Limb (tissue), 2 donors: ENCODE measurements around the gene C1RL.
A peak's percentile ranks its signal among the peaks of the same experiment; 100 is the strongest.
"Not testable (repeated sequence)": the region's sequence is repeated elsewhere in the genome, so short reads cannot be mapped to it uniquely, and the experiment has no call there.

Source experiments
- DNase-seq, 2 donors: peaks; one replicate each; pipeline ENCODE4 v3.0.0-alpha.2; 2016; ENCODE audit errors: extremely low spot score in 2 of 2

C1RL gene

DNA sequence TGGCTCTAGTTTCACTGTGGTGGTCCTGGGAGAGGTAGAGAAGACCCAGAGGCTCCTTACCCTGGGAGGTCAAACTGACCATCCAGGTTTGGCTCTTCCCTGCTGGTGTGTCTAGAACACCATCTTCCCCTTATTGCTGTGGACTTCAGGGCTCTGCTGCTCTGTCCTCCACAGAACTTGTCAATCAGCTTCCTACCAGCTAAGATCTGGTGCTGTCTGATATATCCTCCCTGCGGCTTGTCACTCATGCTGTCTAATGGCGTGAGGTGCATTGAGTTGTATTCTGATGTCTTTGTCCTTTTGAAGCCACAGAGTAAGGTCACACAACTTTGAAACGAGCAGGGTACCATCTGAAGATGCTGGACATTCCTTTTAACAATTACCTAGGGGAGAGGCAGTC, 7.2 kb upstream of the C1RL start:
- DNase-seq = no peak

DNA sequence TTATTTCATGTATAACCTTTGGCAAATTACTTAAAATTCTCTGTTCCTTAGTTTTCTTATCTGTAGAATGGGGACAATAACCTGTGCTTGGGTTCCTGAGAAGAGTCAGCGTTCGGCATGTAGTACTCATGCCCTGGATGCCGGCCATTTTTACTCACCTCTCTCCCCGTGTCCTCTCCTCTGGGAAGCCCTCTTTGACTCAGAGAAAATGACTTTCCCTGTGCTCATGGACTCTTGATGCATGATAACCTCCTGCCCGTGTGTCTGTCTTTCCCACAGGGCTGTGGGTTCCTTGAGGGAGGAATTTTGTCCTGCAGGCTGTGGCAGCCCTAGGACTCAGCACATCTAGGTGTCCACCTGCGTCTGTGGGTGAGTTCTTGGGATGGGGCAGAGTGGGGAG, 5.8 kb upstream of the C1RL start:
- no peak for DNase-seq

DNA sequence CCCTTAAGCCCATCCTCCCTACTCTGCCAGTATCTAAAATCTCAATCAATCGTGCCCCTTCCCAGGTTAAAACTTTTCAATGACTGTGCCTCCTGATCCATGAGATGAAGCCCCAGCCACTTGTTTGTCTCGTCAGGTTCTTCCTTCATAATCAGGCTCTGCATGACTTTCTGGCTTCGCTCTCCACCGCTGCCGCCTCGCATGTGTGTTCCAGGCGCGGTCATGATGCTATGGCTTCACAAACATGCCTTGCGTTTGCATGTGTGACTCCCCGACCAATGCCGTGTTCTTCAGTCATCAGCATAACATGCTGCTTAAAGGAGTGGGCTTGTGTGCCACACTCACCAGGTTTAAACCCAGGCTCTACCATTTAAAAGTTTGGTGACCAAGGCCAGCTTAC, 5.0 kb upstream of the C1RL start:
- no peak for DNase-seq

DNA sequence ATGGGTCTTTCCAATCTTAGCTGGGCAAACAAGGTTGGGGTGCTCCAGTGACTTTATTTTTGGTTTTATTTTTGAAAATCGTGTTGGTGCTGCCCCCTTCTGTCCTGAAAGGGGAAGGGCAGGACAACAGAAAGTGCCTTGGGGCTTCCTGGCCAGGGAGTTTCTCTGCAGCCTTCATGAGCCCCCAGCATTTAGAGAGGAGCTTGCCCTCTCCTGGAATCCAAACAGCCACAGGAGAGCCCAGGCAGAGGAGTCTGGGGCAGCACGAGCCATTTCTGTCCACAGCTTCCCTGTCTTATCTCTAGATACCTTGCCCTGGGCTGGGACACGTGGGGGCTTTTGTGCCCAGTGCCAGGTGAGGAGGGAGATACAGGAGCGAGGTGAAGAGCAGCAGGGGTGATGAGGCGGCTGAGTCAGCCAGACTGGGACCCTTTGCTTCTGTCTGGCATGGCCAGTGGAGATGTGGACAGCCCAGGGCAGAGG, 4.4 kb upstream of the C1RL start:
- DNase-seq = peak in 1 of 2 donors; percentile 34

DNA sequence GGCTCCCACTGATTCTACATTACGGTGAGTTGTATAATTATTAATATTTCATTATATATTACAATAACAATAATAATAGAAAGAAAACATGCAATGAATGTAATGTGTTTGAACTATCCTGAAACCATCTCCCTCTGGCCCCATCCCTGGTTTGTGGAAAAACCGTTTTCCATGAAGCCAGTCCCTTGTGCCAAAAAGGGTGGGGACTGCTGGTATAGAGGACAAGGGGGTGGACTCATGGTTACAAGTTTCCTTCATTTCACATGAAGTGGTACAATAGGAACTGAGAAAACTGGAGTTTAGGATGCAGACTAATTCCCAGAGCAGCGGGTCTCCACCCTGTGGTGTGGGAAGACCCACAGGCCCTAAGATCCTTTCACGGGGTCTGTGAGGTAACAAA, 3.0 kb upstream of the C1RL start:
- DNase-seq = peak in 1 of 2 donors; percentile 15

DNA sequence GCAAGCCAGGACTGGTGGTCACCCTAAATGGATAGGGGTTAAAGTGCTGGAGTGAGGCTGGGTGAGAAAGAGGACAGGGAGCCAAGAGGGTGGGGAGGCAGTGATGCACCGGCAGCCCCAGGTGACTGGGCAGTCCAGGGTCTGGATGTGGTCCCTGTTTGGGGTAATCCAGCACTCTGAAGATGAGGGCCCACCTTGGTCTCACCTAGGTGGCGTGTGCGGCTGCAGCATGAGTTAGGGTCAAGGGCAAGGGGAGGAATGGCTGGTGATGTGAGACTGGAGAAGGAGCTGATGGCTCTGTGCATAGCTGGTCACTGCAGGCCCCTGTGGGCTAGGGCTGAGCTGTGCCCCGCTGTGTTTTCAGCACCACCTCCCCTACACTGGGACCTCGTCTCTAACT, 1.6 kb upstream of the C1RL start:
- no peak for DNase-seq

DNA sequence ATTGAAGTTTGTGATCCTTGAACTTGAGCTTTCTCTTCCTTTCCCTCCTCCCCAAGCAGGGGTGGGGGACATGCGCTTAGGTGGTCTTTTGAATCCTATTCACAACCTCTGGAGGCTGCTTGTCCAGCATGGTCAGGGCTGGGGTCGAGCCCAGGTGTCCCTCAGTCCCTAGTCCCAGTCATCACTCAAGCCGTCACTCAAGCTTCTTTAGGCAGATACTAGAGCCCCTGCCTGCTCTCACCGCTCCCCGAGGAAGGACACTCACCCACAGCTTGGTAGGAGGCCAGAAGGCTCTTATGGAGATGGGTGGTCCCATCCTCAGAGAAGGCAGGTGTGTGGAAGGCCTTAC, 532 bp upstream of the C1RL start:
- DNase-seq = no peak

DNA sequence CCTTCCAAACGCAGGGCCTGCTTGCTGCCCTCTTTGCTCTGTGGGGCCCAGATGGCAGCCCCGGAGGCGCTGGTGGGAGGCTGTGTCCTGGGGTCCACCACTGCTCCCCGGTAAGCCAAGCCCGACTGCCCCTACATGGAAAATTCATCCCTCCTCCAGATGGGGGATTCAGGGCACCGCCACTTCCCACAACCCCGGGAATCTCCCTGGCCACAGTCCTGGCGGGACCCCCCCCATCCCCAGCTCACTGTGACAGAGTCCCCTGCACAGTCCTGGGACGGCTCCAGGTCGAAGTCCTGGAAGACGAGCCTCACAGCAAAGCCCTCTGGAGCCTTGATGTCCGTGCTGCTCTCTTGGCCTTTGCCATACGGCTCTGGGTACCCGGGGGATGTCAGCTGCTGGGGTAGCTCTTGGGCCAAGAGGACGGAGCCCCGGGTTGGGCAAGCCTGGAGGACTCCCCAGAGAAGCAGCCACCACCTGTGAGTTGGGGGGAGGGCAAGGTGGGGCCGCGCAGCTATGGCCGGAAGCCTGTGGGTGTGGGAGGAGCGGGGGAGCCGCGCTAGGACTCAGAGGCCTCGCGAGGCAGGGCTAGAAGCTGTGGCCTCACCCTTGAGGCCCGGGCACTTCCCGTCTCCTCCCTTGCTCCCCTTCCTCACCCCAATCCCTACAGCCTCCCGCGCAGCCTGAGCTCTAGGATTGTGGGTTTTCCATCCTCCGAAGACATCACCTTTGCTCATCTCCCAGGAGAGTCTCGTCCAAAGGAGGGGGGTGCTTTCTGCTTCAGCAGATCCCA, 815 bp downstream of the C1RL start:
- peak; percentile 65 to 80 for DNase-seq

DNA sequence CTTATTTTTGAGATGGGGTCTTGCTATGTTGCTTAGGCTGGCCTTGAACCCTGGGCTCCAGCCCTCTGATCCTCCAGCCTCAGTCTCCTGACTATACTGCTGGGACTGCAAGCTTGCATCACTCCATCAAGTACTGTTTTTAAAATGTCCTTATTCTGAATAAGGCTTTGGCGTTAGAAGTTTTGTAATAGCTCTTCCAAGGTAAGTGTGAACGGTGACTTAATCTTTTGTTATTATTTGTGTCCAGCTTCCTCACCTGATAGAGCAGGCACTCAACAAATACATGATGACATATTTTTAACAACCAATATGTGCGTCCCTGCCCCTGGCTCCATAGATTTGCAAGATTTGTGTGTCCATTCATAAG, 1.4 kb downstream of the C1RL start:
- no peak for DNase-seq

DNA sequence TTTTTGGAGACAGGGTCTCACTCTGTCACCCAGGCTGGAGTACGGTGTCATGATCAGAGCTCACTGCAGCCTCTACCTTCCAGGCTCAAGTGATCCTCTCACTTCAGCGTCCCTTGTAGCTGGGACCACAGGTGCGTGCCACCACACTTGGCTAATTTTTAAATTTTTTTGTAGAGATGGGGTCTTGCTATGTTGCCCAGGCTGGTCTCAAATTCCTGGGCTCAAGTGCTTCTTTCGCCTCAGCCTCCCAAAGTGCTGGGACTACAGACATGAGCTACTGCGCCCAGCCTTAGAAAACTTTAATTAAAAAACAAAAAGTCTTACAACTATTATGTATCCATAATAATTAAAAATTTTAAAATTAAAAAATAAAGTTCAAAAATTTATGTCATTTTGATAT, 1.8 kb downstream of the C1RL start:
- DNase-seq = not testable (repeated sequence)

DNA sequence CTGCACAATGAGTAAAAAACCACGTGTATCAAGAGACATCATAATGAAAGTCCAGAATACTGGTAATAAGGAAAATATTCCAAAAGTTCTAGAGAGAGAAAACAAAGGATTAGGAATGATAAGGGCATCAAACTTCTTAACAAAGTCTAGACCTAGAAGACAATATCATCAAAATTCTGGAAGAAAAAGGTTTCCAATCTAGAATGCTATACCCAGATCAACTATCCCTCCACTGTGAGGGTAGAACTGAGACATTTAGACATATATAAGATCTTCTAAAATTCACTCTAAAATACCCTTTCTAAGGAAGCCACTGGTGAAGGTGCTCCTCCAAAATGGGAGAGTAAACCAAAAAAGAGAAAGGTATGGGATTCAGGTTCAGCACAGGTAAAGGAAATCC, 2.9 kb downstream of the C1RL start:
- DNase-seq = no peak

DNA sequence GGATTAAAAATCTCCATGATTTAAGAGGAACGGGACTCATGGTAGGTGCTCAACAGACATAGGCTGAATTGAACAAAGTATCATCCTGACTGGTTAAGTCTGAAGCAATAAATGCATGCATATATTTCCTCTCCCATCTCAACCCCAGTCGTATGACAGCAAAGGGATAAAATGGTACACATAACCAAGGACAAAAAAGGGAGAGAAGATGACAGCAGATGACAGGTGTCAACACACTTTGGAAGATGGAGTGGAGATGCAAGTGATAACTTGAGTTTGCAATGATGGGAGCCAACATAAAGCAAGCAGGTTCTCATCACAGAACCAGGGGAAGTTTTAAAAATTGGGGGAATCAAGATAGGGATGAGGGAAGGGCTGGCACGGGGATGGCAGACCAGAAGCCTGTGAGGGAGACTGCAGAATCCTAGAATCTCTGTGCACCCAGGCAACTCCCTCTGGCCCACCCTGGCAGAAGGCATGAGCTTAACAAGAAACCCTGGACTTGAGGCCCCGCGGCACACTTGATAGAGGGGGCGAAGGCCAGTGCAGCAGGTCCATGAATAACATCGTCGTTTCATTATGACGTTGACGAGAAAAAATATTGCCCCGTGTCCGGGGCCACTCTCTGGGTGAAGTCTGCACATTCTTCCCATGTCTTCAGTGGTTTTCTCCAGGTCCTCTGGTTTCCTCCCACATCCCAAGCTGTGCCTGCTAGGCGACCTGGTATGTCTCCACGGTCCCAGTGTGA, 5.0 kb downstream of the C1RL start:
- DNase-seq = no peak

DNA sequence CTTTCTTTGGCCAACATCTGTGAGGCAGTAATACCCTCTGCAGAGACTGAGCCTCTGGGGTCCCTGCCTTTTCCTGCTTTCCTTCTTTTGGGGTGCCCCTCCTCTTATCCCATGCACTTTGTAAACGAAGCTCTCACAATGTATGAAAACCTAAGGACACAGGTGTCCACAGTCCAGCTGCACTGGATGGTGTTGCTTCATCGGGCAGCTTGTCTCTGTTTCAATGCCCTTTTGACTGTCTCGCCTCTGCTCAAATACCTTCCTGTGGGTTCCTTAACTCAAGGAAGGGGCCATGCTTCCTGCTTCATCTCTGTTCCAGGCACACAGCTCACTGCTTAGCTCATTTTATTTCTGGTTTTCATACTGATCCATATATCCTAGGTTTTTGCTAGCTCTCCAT, 6.4 kb downstream of the C1RL start:
- DNase-seq = no peak

DNA sequence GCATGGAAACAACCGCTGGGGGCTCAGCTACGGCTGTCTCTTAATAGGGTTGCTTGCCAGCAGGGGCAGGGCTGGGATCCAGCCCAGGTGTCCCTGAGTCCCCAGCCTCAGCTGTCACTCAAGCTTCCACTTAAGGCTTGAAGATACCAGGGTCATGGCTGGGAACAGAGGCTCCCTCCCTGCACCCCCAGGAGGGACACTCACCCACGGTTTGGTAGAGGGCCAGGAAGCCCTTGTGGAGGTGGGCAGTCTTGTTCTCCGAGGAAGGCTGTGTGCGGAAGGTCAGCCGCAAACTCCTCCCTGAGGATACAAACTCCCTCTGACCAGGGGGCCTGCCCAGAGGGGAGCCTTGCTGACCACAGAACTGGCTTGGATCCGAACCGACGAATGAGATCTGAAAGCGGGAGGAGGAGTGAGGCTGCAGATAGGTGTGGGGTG, 7.3 kb downstream of the C1RL start:
- DNase-seq = no peak

DNA sequence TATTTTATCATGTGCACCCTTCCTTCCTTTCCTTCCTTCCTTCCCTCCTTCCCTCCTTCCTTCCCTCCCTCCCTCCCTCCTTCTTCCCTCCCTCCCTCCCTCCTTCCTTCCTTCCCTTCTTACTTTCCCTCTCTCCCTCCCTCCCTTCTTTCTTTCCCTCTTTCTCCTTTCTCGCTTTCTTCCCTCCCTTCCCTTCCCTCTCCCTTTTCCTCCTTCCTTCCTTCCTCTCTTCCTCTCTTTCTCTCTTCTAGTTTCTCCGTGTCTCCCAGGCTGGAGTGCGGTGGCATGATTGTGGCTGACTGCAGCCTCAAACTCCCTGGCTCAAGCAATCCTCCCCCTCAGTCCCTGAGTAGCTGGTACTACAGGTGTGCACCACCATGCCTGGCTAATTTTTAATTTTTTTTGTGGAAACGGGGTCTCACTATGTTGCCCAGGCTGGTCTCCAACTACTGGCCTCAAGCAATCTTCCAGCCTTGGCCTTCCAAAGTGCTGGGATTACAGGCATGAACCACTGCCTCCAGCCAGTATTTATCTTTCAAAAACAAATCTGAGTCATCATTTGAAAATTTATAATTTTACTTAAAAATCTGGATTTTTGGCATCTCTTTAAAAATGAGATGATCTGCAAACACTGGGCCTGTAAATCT, 7.8 kb downstream of the C1RL start:
- no peak for DNase-seq

DNA sequence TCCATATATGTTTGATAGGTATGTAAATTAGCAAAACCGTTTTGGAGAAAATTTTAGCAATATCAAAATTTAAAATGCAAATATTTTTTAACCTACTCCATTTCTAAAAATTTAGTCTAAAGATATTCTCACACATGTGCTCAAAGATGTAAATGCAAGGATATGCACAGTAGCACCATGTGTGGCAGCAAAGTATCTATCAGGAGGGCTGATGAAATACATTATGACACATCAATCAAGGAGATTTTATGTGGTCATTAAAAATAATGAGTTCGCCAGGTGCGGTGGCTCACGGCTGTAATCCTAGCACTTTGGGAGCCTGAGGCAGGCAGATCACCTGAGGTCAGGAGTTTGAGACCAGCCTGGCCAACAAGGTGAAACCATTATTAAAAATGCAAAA, 8.8 kb downstream of the C1RL start:
- DNase-seq = no peak

DNA sequence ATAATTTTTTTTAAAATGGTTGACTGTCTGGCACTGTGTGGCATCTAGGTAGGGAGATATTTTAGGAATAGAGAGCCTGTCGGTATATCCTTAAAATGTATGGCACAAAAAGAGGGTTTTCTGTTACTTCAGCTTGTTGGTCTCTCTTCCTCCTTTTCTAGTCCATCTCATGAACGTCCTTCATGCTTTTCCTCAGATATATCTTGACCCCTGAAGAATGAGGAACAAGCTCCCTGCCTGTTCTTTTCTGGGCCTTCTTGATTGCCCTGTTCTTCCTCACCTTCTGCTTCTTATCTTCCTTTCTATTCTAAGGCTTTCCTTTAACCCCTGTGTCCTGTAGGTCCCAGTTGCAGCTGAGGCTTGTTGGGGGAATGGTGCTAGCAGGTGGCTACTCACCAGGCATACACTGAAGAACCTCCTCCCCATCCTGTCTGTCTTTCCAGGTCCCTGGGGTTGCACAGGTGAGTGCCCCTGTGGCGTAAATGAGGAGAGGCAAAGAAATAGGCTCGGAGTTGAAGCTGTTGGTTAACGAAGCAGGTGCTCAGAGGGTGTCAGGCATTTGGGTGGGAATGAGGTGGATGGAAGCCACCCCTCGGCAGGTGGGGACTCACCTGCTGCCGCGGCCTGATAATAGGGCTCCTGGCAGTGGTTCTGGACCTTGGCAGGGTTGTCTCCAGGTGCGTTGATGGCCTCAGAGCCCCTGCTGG, 9.6 kb downstream of the C1RL start:
- DNase-seq = no peak

DNA sequence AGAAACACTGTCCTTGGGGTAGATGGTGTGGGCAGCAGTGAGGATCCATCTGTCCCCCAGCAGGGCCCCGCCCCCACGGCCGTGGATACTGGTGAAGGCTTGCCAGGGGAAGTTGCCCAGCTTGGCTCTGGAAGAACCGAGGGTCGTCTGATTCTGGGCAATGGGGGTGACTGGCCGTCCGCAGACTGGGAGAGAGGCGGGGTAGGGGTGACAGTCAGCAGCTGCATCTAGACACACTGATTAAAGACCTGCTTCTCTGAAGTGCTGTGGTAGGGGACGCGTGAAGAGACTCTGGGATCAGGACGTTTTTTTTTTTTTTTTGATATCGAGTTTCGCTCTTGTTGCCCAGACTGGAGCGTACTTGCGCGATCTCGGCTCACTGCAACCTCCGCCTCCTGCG, 12.0 kb downstream of the C1RL start:
- DNase-seq = no peak

DNA sequence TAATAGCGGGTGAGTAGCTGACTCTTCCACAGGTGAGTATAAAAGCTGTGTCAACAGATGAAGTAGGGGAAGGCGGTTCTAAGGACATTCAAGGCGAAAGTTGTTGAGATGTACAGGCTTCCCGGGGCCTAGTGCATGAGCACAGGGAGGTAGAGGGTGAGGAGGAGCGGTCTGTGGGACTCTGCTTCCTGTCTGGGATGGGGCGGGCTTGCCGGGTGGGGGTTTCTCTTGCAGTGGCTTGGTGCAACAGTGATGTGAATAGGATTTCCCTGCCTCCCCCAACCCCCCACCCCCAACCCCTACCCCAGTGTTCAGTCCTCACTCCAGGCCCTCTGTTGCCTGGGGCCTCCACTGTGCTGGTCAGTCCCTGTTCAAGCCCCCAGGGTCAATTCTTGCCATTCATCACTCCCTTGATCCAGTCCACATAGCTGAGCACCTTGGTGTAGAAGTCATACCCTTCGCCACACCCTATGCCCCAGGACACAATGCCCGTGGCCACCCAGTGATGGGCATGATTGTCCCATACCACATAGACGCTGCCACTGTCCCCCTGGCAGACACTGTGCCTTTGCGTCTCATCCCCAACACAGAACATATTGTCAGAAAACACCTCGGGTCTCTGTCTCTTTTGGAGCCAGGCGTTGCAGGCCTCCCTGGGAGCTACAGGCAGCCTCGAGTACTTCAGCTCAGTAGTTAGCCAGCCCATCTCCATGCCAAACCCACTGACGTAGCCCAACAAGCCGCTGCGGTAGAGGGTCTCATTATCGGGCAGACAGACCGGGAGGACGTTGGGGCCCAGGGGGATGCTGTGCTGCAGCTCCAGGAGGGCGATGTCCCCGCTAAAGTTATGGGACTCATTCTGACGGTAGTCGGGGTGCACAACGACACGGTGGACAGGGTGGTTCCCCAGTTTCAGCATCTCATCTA, 12.7 kb downstream of the C1RL start:
- no peak for DNase-seq

DNA sequence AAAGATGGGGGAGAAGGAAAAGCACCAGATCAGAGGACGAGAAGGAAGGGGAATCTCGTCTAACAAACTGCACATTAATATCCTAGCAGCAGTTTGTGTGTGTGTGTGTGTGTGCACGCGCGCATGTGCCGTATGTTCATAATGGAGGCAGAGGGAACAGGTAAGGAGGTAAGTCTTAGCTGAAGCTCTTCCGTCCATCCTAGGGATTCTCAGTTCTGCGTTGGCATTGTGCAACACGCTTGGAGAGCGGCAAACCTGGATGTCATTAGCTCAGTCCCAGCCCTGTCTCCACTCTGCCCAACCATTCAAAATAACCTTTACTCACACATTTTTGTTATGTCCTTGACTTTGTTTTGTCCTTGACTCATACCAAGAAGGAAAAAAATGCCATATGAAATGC, 15.1 kb downstream of the C1RL start:
- no peak for DNase-seq

DNA sequence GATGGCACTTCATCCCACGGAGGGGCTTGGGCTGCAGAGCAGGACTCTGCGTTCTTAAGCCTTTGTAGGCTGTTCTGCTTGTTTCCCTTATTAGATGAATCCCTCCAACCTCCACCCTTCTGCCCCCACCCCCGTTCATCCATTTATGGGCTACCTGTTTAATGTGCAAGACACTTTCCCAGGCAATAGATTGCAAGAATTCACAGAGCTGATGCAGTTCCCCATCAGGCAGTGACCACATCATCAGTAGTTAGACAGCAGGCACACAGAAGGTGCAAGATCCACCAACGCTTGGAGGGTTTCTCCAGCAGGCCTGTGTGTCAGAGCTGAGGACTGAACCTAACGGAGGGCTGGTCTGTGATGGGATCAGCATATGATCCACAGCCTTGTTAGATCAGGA, 15.5 kb downstream of the C1RL start:
- no peak for DNase-seq
